SK-N-MC (cell line): Measurements from ENCODE around the gene CGB2.

Source experiments
- EZH2 ChIP-seq: fragments of 200-600 bp; sonication (generic); IDR thresholded peaks from one replicate; pipeline ENCODE4 v1.6.1; 2017; ENCODE audit warnings: antibody characterized with exemption
- FOXP2 ChIP-seq: optimal IDR thresholded peaks from 2 replicates; pipeline ENCODE3; 2011; ENCODE audit warnings: mild to moderate bottlenecking, moderate library complexity; ENCODE audit not compliant: insufficient read depth; ENCODE audit errors: extremely low read length, control extremely low read depth
- POLR2AphosphoS5 ChIP-seq: IDR thresholded peaks from 2 replicates; pipeline ENCODE4 v1.6.1; 2012; ENCODE audit warnings: mild to moderate bottlenecking, low read depth, low read length, borderline replicate concordance

- TF ChIP-seq POLR2AphosphoS5, result no peak
- TF ChIP-seq EZH2, result no peak
- TF ChIP-seq FOXP2, result no peak
Observed at GRCh38 chr19:48988286-48988685, 43.4 kb upstream of the CGB2 start.
